ENCODE measurements around the gene NUDT4.
A peak's percentile ranks its signal among the peaks of the same experiment; 100 is the strongest.
"Not testable (repeated sequence)": the region's sequence is repeated elsewhere in the genome, so short reads cannot be mapped to it uniquely, and the experiment has no call there.

Gene NUDT4

DNA sequence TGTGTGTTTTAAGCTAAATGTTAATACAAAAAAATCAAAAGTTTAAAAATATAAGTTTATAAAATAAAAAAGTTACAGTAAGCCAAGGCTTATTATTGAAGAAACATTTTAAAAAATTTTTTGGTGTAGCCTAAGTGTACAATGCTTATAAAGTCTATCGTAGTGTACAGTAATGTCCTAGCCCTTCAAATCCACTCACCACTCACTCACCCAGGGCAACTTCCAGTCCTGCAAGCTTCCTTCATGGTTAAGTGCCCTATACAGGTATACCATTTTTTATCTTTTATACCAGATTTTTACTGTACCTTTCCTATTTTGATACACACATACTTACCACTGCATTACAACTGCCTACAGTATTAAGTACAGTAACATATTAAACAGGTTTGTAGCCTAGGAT lies 52.1 kb downstream of the NUDT4 start:
- no peak for DNase-seq

GRCh38 chr12:93430280-93430679 lies 52.6 kb downstream of the NUDT4 start:
- no peak for DNase-seq

- DNase-seq, result not testable (repeated sequence)
These were observed 54.3 kb downstream of the NUDT4 start for GRCh38 chr12:93432031-93432430.

- no peak for DNase-seq
These were observed 56.6 kb downstream of the NUDT4 start for GRCh38 chr12:93434256-93434865.

GRCh38 chr12:93438266-93439050 lies 60.7 kb downstream of the NUDT4 start:
- DNase-seq, result no peak

DNA sequence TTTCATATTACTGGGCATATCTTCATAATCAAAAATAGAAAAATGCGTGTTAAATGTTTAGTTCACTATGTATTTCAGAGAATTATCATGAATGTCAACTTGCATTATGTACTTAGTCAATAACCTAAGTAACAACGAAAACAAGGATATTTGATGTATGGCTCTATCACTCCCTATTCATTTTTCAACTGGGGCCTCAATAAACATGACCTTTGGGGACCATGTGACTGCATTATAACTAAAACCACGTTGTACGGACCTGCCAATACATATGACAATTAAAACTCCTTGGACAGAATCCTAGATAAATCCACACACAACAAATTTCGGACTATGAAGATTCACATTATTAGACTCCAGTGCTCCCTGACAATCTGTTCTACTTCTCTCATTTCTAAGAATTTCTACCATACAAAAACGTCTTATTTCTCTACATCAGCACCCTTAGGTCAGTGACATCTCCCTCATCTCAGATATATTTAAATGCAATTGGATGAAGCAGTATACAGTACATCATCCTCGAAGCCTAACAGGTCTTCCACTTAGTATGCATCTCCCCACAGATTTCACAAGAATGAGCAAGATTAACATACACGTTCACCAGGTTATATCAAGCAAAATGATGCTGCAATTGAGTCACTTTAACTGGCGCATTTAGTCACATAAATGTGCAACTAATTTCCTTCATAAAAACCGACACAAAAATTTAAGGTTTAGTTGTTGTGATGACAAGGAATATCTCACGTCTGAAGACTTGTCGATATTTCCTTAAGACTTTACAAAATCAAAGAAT lies 62.5 kb downstream of the NUDT4 start:
- no peak for DNase-seq

DNA sequence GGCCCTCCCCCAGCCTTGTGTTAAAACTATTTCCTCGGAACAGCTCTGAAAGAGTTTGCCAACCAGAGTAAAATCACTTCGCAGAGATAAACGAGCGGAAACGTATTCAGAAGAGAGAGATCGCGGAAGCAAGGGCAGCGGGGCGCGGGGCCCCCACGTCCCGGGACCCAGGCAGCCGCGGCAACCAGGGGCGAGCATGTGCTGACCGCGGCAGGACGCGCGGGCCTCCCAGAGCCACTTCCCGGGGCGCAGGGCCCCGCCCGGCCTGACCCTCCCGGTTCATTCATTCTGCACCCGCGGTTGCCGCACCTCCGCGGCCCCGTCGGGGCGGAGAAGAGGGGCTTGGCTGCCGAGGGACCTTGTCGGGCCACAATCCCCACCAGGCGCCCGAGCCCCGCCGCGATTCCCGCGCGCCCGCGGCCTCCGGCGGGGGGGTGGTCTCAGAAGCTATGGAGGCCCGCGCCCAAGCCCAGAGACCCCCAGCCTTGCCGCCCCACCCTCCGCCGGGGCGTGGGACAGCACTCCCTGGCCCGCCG lies 63.4 kb downstream of the NUDT4 start:
- DNase-seq, result peak; percentile 40

DNA sequence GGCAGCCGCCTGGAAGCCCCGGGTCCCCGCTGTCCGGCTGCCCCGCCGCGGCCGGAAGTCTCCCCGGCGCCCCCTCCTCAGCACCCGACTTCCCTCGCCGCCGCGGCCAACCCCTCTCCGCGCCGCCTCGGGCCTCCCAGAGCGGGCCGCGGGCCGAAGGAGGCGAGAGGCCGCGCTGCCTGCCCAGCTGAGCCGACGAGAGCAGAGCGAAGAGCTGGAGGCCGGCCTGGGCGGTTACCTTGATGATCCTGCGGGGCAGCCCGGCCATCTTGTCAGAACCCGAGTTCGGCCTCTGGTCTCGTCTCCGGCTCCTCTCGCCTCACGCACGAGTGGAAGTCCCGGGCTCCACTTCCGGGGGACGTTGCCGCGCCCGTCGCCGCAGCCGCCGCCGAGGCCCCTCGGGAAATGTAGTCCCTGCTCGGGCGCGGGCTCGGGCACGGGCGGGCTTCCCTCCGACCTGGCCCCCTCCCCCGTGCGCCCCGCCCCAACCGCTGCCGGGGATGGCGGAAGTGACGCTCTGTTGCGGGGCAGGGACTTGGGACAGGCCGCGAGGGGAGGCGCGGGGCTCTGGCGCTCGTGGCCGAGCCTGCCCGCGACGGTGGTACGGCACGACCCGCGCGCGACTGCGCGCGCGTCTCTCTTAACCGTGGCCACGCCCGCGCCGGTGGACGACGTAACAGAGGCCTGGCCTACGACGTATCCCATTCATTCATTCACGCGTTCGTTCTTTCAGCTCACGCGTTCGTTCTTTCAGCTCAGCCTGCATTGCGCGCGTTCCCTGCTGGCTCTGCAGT lies 64.1 kb downstream of the NUDT4 start, which contains the start of gene UBE2N:
UBE2N (minus strand) TSS at position 331 of the 794 bp plus-strand sequence; CDS start at position 268, 63 bp downstream.
- peak; percentile 97 for DNase-seq

DNA sequence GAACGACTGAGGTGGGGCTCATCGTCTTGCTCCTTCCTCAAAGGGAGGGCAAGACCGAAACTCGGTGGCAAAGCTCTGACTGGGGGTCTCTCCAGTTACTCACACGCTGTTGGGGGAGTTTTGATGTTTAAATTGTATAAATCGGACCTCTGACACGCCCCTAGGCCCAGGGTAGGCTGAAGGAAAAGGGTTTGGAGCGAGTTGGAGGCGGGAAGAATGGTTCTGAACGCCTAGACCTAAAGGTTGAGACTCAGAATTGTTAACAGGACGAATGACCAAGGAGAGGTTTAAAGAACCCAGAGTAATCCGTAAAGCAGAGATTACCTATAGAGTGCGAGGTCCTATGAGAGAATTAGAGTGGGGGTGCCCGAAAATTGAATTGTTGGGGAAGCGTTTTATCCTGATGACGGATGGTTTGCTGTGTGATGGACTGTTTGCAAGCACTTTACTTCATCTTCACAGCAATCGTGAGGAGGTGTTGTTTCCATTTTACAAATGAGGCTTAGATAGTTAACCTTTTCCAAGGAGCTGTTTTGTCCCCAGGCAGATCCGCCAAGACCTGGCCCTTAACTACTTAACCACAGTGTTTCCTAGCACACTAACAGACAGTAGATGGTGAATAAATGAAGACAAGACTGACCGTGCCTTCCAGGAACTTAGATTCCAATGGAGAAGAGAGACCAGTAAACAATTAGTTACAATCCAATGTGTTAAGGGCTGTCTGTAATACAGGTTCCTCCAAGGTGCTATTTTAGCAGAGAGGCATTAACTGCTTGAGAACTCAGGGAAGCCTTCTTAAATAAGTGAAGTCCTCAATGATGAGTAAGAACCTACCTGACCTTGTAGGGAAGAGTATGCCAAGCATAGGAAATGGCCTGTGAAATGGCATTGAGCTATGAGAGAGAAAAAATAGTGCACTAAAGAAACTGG lies 65.0 kb downstream of the NUDT4 start:
- no peak for DNase-seq

GRCh38 chr12:93443576-93443975 lies 65.9 kb downstream of the NUDT4 start:
- DNase-seq, result no peak

GRCh38 chr12:93447555-93448290 lies 70.0 kb downstream of the NUDT4 start:
- DNase-seq, result no peak

- no peak for DNase-seq
These were observed 71.1 kb downstream of the NUDT4 start for GRCh38 chr12:93448796-93449195.

- DNase-seq, result no peak
These were observed 71.6 kb downstream of the NUDT4 start for GRCh38 chr12:93449277-93449676.

DNA sequence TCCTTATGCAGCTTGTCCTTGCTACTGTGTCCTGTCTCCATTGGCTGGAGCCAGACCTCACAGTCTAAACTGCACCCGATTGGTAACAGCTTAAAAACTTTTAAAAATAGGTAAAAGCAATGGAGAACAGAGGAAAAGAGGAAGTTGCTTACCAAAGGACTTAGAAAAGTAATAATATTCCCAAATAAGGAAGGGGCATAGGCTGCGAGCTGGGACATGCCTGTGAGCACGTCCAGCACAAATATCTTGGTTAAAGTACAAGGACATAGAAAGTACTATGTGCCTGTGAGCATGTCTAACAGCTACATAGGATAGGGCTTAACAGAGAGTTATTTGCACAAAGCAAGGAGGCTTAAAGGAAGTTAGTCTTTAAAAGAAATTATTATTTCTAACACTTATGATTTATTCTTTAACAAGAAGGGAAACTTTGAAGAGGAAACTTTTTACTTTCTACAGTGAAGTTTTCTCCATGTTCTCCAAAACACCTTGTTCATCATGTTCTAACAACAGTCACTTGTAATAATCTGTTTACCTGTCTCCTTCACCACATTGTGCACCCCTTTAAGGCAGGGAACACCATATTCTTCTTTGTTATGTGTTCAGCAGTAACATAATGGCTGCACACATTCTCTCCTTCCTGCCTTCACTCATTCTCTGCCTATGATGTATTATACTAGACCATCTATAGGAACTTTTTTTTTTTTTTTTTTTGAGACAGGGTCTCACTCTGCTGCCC lies 73.9 kb downstream of the NUDT4 start:
- DNase-seq, result no peak

- no peak for DNase-seq
These were observed 75.9 kb downstream of the NUDT4 start for GRCh38 chr12:93453633-93454032.

DNA sequence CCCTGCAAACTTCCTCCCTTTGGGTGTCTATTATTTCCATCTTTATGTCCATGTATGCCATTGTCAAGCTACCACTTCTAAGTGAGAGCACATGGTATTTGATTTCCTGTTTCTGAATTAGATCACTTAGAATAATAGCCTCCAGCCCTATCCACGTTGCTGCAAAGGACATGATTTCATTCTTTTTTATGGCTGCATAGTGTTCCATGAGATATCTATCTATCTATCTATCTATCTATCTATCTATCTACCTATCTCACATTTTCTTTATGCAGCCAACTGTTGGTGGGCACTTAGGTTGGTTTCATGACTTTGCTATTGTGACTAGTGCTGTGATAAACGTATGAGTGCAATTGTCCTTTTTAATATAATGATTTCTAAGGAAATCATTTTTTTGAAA lies 78.4 kb downstream of the NUDT4 start:
- DNase-seq, result no peak
